CD4-positive, CD25-positive, alpha-beta regulatory T cell (primary cell): Measurements from ENCODE around the gene RAB7B. TPM values are rescaled to one million over a fixed set of nuclear protein-coding genes. Genes with fewer than 3 reads are reported as not detected.
A peak's percentile ranks its signal among the peaks of the same experiment; 100 is the strongest.

ENCODE experiments used
- ATAC-seq, 2 donors: fragments of 150-1000 bp; cut with Tn5 transposase; one replicate each; pipeline ENCODE4 v1.10.0; 2021; ENCODE audit warnings: low read depth in 2 of 2, moderate number of reproducible peaks in 2 of 2, moderate library complexity in 1 of 2
- DNase-seq, 3 donors: peaks; one replicate each; pipeline versions ENCODE4 v3.0.0 to v3.0.0-alpha.2; 2012 to 2022; ENCODE audit warnings: mixed read lengths in 1 of 3
- H3K27ac ChIP-seq: one replicate; pipeline ENCODE4 v1.7.0; 2013; ENCODE audit warnings: mild to moderate bottlenecking, low read length; ENCODE audit not compliant: insufficient read depth, poor library complexity, severe bottlenecking
- H3K27me3 ChIP-seq: one replicate; pipeline ENCODE4 v1.7.0; 2013; ENCODE audit warnings: low read length; ENCODE audit not compliant: control insufficient read depth, insufficient read depth
- H3K36me3 ChIP-seq: one replicate; pipeline ENCODE4 v1.7.0; 2013; ENCODE audit warnings: mild to moderate bottlenecking, low read length, moderate library complexity; ENCODE audit not compliant: control insufficient read depth, insufficient read depth
- H3K4me1 ChIP-seq: 2 replicates; pipeline ENCODE4 v1.7.0; 2013; ENCODE audit warnings: mild to moderate bottlenecking, low read length; ENCODE audit not compliant: insufficient read depth, control insufficient read depth, poor library complexity, severe bottlenecking
- H3K4me3 ChIP-seq: one replicate; pipeline ENCODE4 v1.7.0; 2013; ENCODE audit warnings: low read depth, mild to moderate bottlenecking, low read length, moderate library complexity
- H3K9me3 ChIP-seq, 2 experiments: 1 replicate in 1 of 2; 2 replicates in 1 of 2; pipeline ENCODE4 v1.7.0; 2013; ENCODE audit warnings: low read length in 2 of 2, mild to moderate bottlenecking in 1 of 2, moderate library complexity in 1 of 2; ENCODE audit not compliant: control insufficient read depth in 2 of 2
- H3K27ac Mint-ChIP-seq, 3 donors: one replicate each; pipeline ENCODE4 v1.8.0; 2020 to 2022; ENCODE audit warnings: mild to moderate bottlenecking in 3 of 3, mixed read lengths in 3 of 3, moderate library complexity in 2 of 3
- H3K27me3 Mint-ChIP-seq: one replicate; pipeline ENCODE4 v1.8.0; 2022; ENCODE audit warnings: mild to moderate bottlenecking, mixed read lengths
- H3K36me3 Mint-ChIP-seq: one replicate; pipeline ENCODE4 v1.8.0; 2020; ENCODE audit warnings: mixed read lengths
- H3K4me1 Mint-ChIP-seq, 4 donors: one replicate each; pipeline ENCODE4 v1.8.0; 2020 to 2022; ENCODE audit warnings: mixed read lengths in 4 of 4, mild to moderate bottlenecking in 1 of 4
- H3K4me3 Mint-ChIP-seq, 4 donors: one replicate each; pipeline ENCODE4 v1.8.0; 2020 to 2022; ENCODE audit warnings: mild to moderate bottlenecking in 4 of 4, mixed read lengths in 4 of 4, moderate library complexity in 3 of 4
- H3K9me3 Mint-ChIP-seq, 7 donors: one replicate each; pipeline ENCODE4 v1.8.0; 2020 to 2022; ENCODE audit warnings: mixed read lengths in 7 of 7, mild to moderate bottlenecking in 3 of 7, moderate library complexity in 2 of 7
- polyA plus RNA-seq, 4 donors: library from polyadenylated mRNA; unstranded; fragments of 300-500 nt; fragmentation: Illumina TruSeq; gene quantifications; one replicate each; pipeline ENCODE4 v1.2.3, GENCODE V29; 2021
- total RNA-seq: library from RNA; stranded (reverse); gene quantifications from one replicate; pipeline ENCODE4 v1.2.3, GENCODE V29; 2022

RAB7B gene
- total and polyA plus RNA-seq, 5 donors from 2014 or later: not detected

- no peaks in the 10 kb centered on the region for H3K9me3 ChIP-seq
- no peak overlapping the region for H3K4me3 ChIP-seq
- peaks cover 0 to 2% (median 0%) of the 10 kb centered on the region in 7 donors for H3K9me3 Mint-ChIP-seq
- ATAC-seq (no peak), DNase-seq (no peak)
- H3K4me1 Mint-ChIP-seq: peaks cover 0 to 19% (median 11%) of the 10 kb centered on the region in 4 donors
- no peak overlapping the region for H3K4me3 Mint-ChIP-seq
- no peaks in the 10 kb centered on the region for H3K36me3 ChIP-seq
- H3K27me3 ChIP-seq: no peaks in the 10 kb centered on the region
- no peak overlapping the region for H3K27ac Mint-ChIP-seq
- H3K27me3 Mint-ChIP-seq: peaks cover 6% of the 10 kb centered on the region
- no peaks in the 10 kb centered on the region for H3K4me1 ChIP-seq
- no peak overlapping the region for H3K27ac ChIP-seq
- no peaks in the 10 kb centered on the region for H3K36me3 Mint-ChIP-seq
Observed at GRCh38 chr1:206010060-206010459, 6.9 kb upstream of the RAB7B start.

DNA sequence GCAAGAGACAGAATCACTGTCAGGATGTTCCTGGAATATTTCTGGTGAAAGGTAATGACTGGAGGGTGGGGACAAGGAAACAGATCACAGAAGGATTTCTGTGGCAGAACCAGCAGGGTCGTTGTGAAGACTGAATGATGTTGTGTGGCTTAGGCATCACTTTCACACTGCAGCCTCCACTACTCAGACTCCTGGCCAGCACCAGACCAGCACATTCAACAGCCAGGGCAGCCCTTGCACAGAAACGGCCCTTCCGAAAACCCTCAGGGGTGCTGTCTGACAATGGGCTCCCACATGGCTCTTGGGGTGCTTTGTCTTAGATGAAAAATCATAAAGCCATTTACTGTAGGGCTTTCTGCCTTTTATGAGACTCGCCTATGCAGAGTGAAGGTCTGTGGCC, 3.8 kb upstream of the RAB7B start:
- peaks cover 6 to 10% (median 6%) of the 10 kb centered on the region in 4 donors for H3K4me1 Mint-ChIP-seq
- no peak overlapping the region for H3K27ac Mint-ChIP-seq
- H3K27me3 Mint-ChIP-seq: peaks cover 14% of the 10 kb centered on the region
- no peak for DNase-seq
- Histone ChIP-seq H3K4me3 (no peak overlapping the region), H3K36me3 (no peaks in the 10 kb centered on the region), H3K27me3 (no peaks in the 10 kb centered on the region), H3K9me3 (no peaks in the 10 kb centered on the region), H3K4me1 (no peaks in the 10 kb centered on the region), H3K27ac (no peak overlapping the region)
- H3K4me3 Mint-ChIP-seq: no peak overlapping the region
- peaks cover 0 to 5% (median 1%) of the 10 kb centered on the region in 7 donors for H3K9me3 Mint-ChIP-seq
- ATAC-seq: no peak
- H3K36me3 Mint-ChIP-seq: no peaks in the 10 kb centered on the region

GRCh38 chr1:206005778-206006180, 2.6 kb upstream of the RAB7B start:
- DNase-seq: no peak
- no peak overlapping the region for H3K27ac Mint-ChIP-seq
- no peaks in the 10 kb centered on the region for H3K36me3 Mint-ChIP-seq
- peaks cover 0 to 7% (median 5%) of the 10 kb centered on the region in 4 donors for H3K4me1 Mint-ChIP-seq
- Histone ChIP-seq H3K36me3 (no peaks in the 10 kb centered on the region), H3K4me1 (no peaks in the 10 kb centered on the region), H3K4me3 (no peak overlapping the region), H3K27me3 (no peaks in the 10 kb centered on the region), H3K9me3 (no peaks in the 10 kb centered on the region), H3K27ac (no peak overlapping the region)
- H3K27me3 Mint-ChIP-seq: peaks cover 14% of the 10 kb centered on the region
- ATAC-seq: no peak
- peaks cover 0 to 5% (median 1%) of the 10 kb centered on the region in 7 donors for H3K9me3 Mint-ChIP-seq
- H3K4me3 Mint-ChIP-seq: no peak overlapping the region

DNA sequence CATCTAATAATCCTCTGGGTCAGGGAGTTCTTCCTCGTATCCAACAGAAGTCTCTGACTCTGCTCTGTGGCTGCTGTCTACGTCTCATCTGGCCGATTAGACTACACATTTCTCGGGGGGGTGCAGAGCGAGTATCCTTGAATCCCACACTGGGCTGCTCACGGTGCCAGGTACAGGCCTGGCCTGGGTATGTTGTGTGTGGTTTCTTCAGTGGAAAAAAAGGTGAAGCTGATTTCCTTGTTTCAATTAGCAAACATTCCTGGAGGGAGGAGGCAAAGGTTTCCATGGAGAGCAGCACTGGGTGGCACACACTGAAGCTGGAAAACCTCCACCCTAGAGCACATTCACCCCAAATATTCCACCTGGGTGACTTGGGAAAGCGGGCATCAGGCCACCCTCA, 2.0 kb upstream of the RAB7B start:
- H3K36me3 Mint-ChIP-seq: no peaks in the 10 kb centered on the region
- H3K4me3 Mint-ChIP-seq: no peak overlapping the region
- Histone ChIP-seq H3K36me3 (no peaks in the 10 kb centered on the region), H3K4me1 (no peaks in the 10 kb centered on the region), H3K4me3 (no peak overlapping the region), H3K27ac (no peak overlapping the region), H3K27me3 (no peaks in the 10 kb centered on the region), H3K9me3 (no peaks in the 10 kb centered on the region)
- H3K4me1 Mint-ChIP-seq: peaks cover 0 to 6% (median 4%) of the 10 kb centered on the region in 4 donors
- ATAC-seq (no peak), DNase-seq (no peak)
- no peak overlapping the region for H3K27ac Mint-ChIP-seq
- H3K9me3 Mint-ChIP-seq: peaks cover 0 to 5% (median 1%) of the 10 kb centered on the region in 7 donors
- H3K27me3 Mint-ChIP-seq: peaks cover 14% of the 10 kb centered on the region

- Mint-ChIP-seq H3K36me3 (no peaks in the 10 kb centered on the region), H3K4me1 (peaks cover 0 to 6% (median 4%) of the 10 kb centered on the region in 4 donors), H3K27me3 (peaks cover 14% of the 10 kb centered on the region), H3K9me3 (peaks cover 0 to 5% (median 1%) of the 10 kb centered on the region in 7 donors), H3K4me3 (no peak overlapping the region), H3K27ac (peak overlapping the region in 1 of 3 donors; percentile 6)
- ATAC-seq (no peak), DNase-seq (no peak)
- H3K36me3 ChIP-seq: no peaks in the 10 kb centered on the region
- no peaks in the 10 kb centered on the region for H3K4me1 ChIP-seq
- H3K9me3 ChIP-seq: no peaks in the 10 kb centered on the region
- no peak overlapping the region for H3K4me3 ChIP-seq
- H3K27me3 ChIP-seq: no peaks in the 10 kb centered on the region
- H3K27ac ChIP-seq: no peak overlapping the region
Observed at GRCh38 chr1:206004826-206005225, 1.6 kb upstream of the RAB7B start.

DNA sequence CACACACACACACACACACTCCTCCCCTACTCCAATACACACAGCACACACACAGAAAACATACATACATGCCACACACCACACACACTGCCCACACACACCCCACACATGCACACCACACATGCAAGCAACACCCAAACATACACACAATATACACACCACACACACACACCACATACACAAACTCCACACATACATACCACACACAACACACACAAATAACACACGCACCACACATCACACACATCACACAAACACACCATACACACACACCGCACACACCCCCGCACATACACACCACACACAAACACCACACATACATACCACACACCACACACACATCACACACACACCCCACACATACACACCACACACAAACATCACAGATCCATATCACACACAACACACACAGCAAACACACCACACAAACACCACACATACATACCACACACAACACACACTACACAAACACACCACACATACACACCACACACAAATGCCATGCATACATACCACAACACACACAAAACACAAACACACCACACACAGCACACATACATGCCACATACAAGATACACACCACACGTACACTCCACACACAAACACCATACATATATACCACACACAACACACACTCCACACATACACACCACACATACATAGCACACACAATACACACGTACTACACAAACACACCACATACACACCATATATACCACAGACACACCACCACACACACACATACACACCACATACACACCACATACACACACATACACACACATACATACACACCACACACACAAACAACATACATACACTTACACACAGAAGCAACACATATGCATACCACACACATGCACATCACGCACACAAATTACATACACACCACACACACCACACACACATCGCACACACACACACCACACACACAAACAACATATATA, 932 bp upstream of the RAB7B start:
- no peaks in the 10 kb centered on the region for H3K9me3 ChIP-seq
- Mint-ChIP-seq H3K27ac (no peak overlapping the region), H3K4me1 (peaks cover 0 to 6% (median 4%) of the 10 kb centered on the region in 4 donors), H3K36me3 (no peaks in the 10 kb centered on the region), H3K9me3 (peaks cover 0 to 5% (median 1%) of the 10 kb centered on the region in 7 donors), H3K27me3 (peaks cover 14% of the 10 kb centered on the region), H3K4me3 (no peak overlapping the region)
- no peak overlapping the region for H3K4me3 ChIP-seq
- DNase-seq: no peak
- H3K27me3 ChIP-seq: no peaks in the 10 kb centered on the region
- H3K36me3 ChIP-seq: no peaks in the 10 kb centered on the region
- no peak overlapping the region for H3K27ac ChIP-seq
- ATAC-seq: no peak
- H3K4me1 ChIP-seq: no peaks in the 10 kb centered on the region

DNA sequence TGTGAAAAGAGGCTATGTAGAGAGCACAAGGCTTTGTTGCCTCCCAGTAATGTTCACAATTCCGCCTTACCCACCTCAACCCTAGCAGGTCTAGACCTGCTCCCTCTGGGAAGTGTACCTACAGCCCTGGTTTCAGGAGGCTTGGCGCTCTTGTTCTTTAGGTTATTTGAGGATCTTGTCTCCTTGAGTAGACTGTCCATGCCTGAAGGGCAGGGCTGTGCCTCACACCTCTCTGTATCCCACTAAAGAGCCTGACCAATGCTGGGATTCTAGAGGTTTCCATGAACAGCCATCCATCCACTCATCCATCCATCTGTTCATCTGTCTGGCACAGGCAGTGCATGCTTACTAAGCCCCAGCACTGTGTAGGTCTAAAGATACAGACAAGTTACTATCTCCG, 1.0 kb downstream of the RAB7B start:
- H3K27ac ChIP-seq: no peak overlapping the region
- no peak overlapping the region for H3K4me3 Mint-ChIP-seq
- no peaks in the 10 kb centered on the region for H3K36me3 ChIP-seq
- H3K27ac Mint-ChIP-seq: no peak overlapping the region
- H3K4me1 Mint-ChIP-seq: peaks cover 0 to 6% (median 4%) of the 10 kb centered on the region in 4 donors
- no peaks in the 10 kb centered on the region for H3K9me3 ChIP-seq
- H3K4me3 ChIP-seq: no peak overlapping the region
- ATAC-seq (no peak), DNase-seq (no peak)
- H3K9me3 Mint-ChIP-seq: peaks cover 0 to 5% (median 1%) of the 10 kb centered on the region in 7 donors
- no peaks in the 10 kb centered on the region for H3K27me3 ChIP-seq
- peaks cover 14% of the 10 kb centered on the region for H3K27me3 Mint-ChIP-seq
- no peaks in the 10 kb centered on the region for H3K4me1 ChIP-seq
- H3K36me3 Mint-ChIP-seq: no peaks in the 10 kb centered on the region
